A549 (cell line): ENCODE results near the gene KEL.

Experiments
- CTCF ChIP-seq: fragments of >200 bp; sonication (Bioruptor Twin); formaldehyde crosslinking; IDR thresholded peaks from 3 replicates; pipeline ENCODE4 v1.5.1; 2016
- ESRRA ChIP-seq: fragments of 150-350 bp; IDR thresholded peaks from 2 replicates; pipeline ENCODE4 v1.6.1; 2014; ENCODE audit warnings: mild to moderate bottlenecking, low read length, borderline replicate concordance
- FOSL2 ChIP-seq, 2 experiments: fragments of 450-650 bp in 1 of 2; fragments of >200 bp in 1 of 2; sonication (Bioruptor Twin) in 1 of 2; formaldehyde crosslinking; IDR thresholded peaks; 2 replicates each; pipeline versions ENCODE4 v1.5.0 to v1.6.1; 2016 to 2020; ENCODE audit warnings: mild to moderate bottlenecking in 1 of 2, moderate library complexity in 1 of 2
- MAFK ChIP-seq: fragments of 450-650 bp; IDR thresholded peaks from 2 replicates; pipeline ENCODE4 v1.6.1; 2014; ENCODE audit not compliant: partially characterized antibody
- MAX ChIP-seq: IDR thresholded peaks from 2 replicates; pipeline ENCODE4 v1.6.1; 2012
- POLR2A ChIP-seq: IDR thresholded peaks from 2 replicates; pipeline ENCODE4 v1.6.1; 2012; ENCODE audit warnings: mild to moderate bottlenecking, low read length
- POLR2AphosphoS2 ChIP-seq: conservative IDR thresholded peaks from 2 replicates; pipeline ENCODE4 v1.6.1; 2012; ENCODE audit warnings: low read length, improper control_type of control experiment, inconsistent platforms
- REST ChIP-seq: fragments of 200-600 bp; sonication (generic); IDR thresholded peaks from 2 replicates; pipeline ENCODE4 v1.6.1; 2016; ENCODE audit warnings: antibody characterized with exemption, mild to moderate bottlenecking, moderate library complexity
- SMC3 ChIP-seq: fragments of >200 bp; sonication (Bioruptor Twin); formaldehyde crosslinking; IDR thresholded peaks from 3 replicates; pipeline ENCODE4 v1.6.1; 2018; ENCODE audit warnings: inconsistent platforms
- SREBF2 ChIP-seq: fragments of 450-650 bp; IDR thresholded peaks from 2 replicates; pipeline ENCODE4 v1.6.1; 2014; ENCODE audit warnings: mild to moderate bottlenecking, moderate library complexity
- ZSCAN20 ChIP-seq: fragments of 250-450 bp; sonication (Bioruptor Pico); IDR thresholded peaks from 2 replicates; pipeline ENCODE4 v1.8.0; 2022; ENCODE audit warnings: mild to moderate bottlenecking, moderate library complexity

GRCh38 chr7:142894112-142894984 is 67.8 kb downstream of the KEL start:
- TF ChIP-seq REST: no peak
- TF ChIP-seq ZSCAN20 (CRISPR knock-in tag): no peak
- no peak for TF ChIP-seq POLR2AphosphoS2
- no peak for TF ChIP-seq CTCF
- no peak for TF ChIP-seq MAFK
- TF ChIP-seq ESRRA: no peak
- TF ChIP-seq POLR2A: no peak
- TF ChIP-seq FOSL2 (IDR thresholded peaks at IDR 0.05): no peak
- TF ChIP-seq FOSL2 (CRISPR knock-in tag; IDR thresholded peaks at IDR 0.05): no peak
- TF ChIP-seq SMC3: no peak
- no peak for TF ChIP-seq SREBF2
- TF ChIP-seq MAX: no peak
